Ureter (tissue), 1 donor: ENCODE results near the gene RNASE12. TPM values are rescaled to one million over a fixed set of nuclear protein-coding genes. Genes with fewer than 3 reads are reported as not detected.

Experiments used
- total RNA-seq: library from RNA; stranded (reverse); gene quantifications from one replicate; pipeline ENCODE4 v1.2.4, GENCODE V29; 2023
- donor health status: DM: yes; HTN: yes; CAD: no.

Gene RNASE12
- total RNA-seq, 1 donor from 2014 or later = not detected

Other genes starting within 250 kb of the RNASE12 start
- 20.6 TPM for gene PARP2, start 247.7 kb downstream of the RNASE12 start, total RNA-seq
- gene TEP1, start 177.9 kb downstream of the RNASE12 start, total RNA-seq = 38.7 TPM
- 0.26 TPM for gene KLHL33, start 155.2 kb downstream of the RNASE12 start, total RNA-seq
- 39.7 TPM for gene OSGEP, start 136.6 kb downstream of the RNASE12 start, total RNA-seq
- gene APEX1, start 136.2 kb downstream of the RNASE12 start, total RNA-seq = 169 TPM
- gene PIP4P1, start 129.9 kb downstream of the RNASE12 start, total RNA-seq = 36.8 TPM
- 23.8 TPM for gene PNP, start 122.0 kb downstream of the RNASE12 start, total RNA-seq
- 0.65 TPM for gene RNASE10, start 85.8 kb downstream of the RNASE12 start, total RNA-seq
- not detected for gene RNASE9, start 30.3 kb downstream of the RNASE12 start, total RNA-seq
- not detected for gene RNASE11, start 3.4 kb downstream of the RNASE12 start, total RNA-seq
- gene OR6S1, start 50.3 kb upstream of the RNASE12 start, total RNA-seq = not detected
- gene RNASE4, start 93.2 kb upstream of the RNASE12 start, total RNA-seq = 26.5 TPM
- gene ANG, start 97.4 kb upstream of the RNASE12 start, total RNA-seq = 5.5 TPM
- not detected for gene EDDM3A, start 154.5 kb upstream of the RNASE12 start, total RNA-seq
- gene EDDM3B, start 177.0 kb upstream of the RNASE12 start, total RNA-seq = not detected
- 5.8 TPM for gene RNASE6, start 189.9 kb upstream of the RNASE12 start, total RNA-seq
- 67.3 TPM for gene RNASE1, start 211.5 kb upstream of the RNASE12 start, total RNA-seq